GM10266 (cell line): ENCODE measurements around the gene ZHX3.

Source experiments
- DNase-seq: peaks from one replicate; pipeline ENCODE4 v3.0.0; 2012; ENCODE audit errors: extremely low spot score
- CTCF ChIP-seq: IDR thresholded peaks from 2 replicates; pipeline ENCODE4 v1.5.1; 2012; ENCODE audit warnings: mild to moderate bottlenecking, low read depth; ENCODE audit not compliant: control insufficient read depth, insufficient read depth; ENCODE audit errors: missing control alignments

Gene ZHX3

GRCh38 chr20:41158082-41158625 lies 159.4 kb downstream of the ZHX3 start:
- TF ChIP-seq CTCF: no peak
- no peak for DNase-seq

- no peak for TF ChIP-seq CTCF
- no peak for DNase-seq
These were observed 162.3 kb downstream of the ZHX3 start for GRCh38 chr20:41155261-41155660.

DNA sequence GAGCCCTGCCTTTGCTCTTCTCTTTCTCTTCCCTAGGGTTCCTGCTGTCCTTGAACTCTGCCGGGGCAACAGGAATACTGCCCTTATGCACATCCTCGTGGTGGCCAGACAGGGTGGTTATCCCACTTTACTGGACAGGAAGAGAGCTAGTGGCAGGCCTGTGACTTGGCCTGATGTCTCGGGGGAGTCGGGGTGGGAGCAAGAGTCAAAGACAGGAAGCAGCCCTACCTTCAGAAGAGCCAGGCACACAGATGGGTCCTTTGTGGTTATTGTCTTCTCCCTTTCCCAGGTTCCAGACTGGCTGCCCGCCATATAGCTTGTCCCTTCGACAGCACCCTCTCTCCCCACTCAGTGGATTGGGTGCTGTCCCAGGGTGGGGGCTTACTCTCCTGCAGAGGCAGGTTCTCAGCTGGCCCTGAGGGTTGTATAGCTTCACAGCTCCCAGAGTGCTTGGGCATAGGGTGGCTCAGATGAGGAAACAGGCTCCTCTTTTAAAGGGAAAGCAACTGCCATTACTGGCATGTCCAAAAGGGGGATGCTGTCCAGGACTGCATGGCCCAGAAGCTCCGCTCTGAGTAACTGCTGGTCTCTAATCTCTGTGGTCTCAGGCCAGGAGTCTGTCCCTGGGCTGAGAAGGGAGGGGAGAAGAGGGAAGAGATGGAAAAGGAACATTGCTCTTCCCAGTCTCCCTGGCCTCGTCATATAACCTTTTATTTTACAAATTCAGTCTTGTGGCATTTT lies 162.9 kb downstream of the ZHX3 start:
- TF ChIP-seq CTCF: no peak
- DNase-seq: no peak

GRCh38 chr20:41152108-41152757 lies 165.3 kb downstream of the ZHX3 start:
- TF ChIP-seq CTCF: no peak
- DNase-seq: no peak

GRCh38 chr20:41151134-41151869 lies 166.2 kb downstream of the ZHX3 start:
- no peak for DNase-seq
- no peak for TF ChIP-seq CTCF

GRCh38 chr20:41150664-41151063 lies 166.9 kb downstream of the ZHX3 start:
- no peak for TF ChIP-seq CTCF

GRCh38 chr20:41148942-41149341 lies 168.6 kb downstream of the ZHX3 start:
- no peak for DNase-seq
- no peak for TF ChIP-seq CTCF

More at GRCh38 chr20:41150664-41151063, 166.9 kb downstream of the ZHX3 start:
- no peak for DNase-seq
